A549 (cell line): ENCODE data around the gene CHIT1. TPM values are rescaled to one million over a fixed set of nuclear protein-coding genes. Genes with fewer than 3 reads are reported as not detected.
A peak's percentile ranks its signal among the peaks of the same experiment; 100 is the strongest.

Experiments used
- ATAC-seq, 2 experiments: fragments of 200-7000 bp in 1 of 2; fragments of >200 bp in 1 of 2; cut with Nextera tagmentation in 1 of 2; cut with Tn5 transposase in 1 of 2; 3 replicates each; pipeline versions ENCODE4 v1.8.0 to v1.9.1; 2018 to 2020; ENCODE audit warnings: mild to moderate bottlenecking in 1 of 2, moderate library complexity in 1 of 2
- CTCF ChIA-PET: fragments of 300-600 bp; sonication (Branson Sonifier 250); formaldehyde crosslinking; extraction: SDS; loops from one replicate; lab custom pipeline; 2021; ENCODE audit warnings: antibody characterized with exemption, inconsistent platforms; lab: Yijun Ruan, JAX
- POLR2A ChIA-PET: fragments of 350-600 bp; formaldehyde crosslinking; extraction: SDS; loops from one replicate; lab custom pipeline; 2021; ENCODE audit warnings: antibody characterized with exemption, inconsistent platforms; lab: Yijun Ruan, JAX
- DNase-seq, 2 experiments: peaks; one replicate each; pipeline versions ENCODE4 v3.0.0 to v3.0.0-alpha.2; 2011 to 2016; ENCODE audit warnings: low read depth in 1 of 2, low spot score in 1 of 2
- FAIRE-seq: peaks from 2 replicates; lab custom pipeline; 2011; peaks lifted over from hg19 to GRCh38; lab: Jason Lieb, UNC
- H3K27ac ChIP-seq, 2 experiments: fragments of >200 bp; sonication (Bioruptor Twin); formaldehyde crosslinking; 3 replicates each; pipeline ENCODE4 v1.5.1; 2016 to 2017
- H3K4me1 ChIP-seq: fragments of >200 bp; sonication (Bioruptor Twin); formaldehyde crosslinking; 3 replicates; pipeline ENCODE4 v1.6.1; 2016
- H3K4me2 ChIP-seq: fragments of >200 bp; sonication (Bioruptor Twin); formaldehyde crosslinking; 3 replicates; pipeline ENCODE4 v1.6.1; 2016
- H3K4me3 ChIP-seq: fragments of >200 bp; sonication (Bioruptor Twin); formaldehyde crosslinking; 3 replicates; pipeline ENCODE4 v1.5.1; 2016
- H3K9me3 ChIP-seq: fragments of >200 bp; sonication (Bioruptor Twin); formaldehyde crosslinking; 3 replicates; pipeline ENCODE4 v1.6.1; 2016
- BHLHE40 ChIP-seq: IDR thresholded peaks from 2 replicates; pipeline ENCODE4 v1.6.1; 2012; ENCODE audit warnings: low read depth, low read length, inconsistent platforms
- CHD4 ChIP-seq: fragments of 200-600 bp; sonication (generic); IDR thresholded peaks from 2 replicates; pipeline ENCODE4 v1.6.1; 2016; ENCODE audit warnings: antibody characterized with exemption, mild to moderate bottlenecking, borderline replicate concordance
- FOXS1 ChIP-seq: fragments of 250-450 bp; sonication (Bioruptor Pico); IDR thresholded peaks from 2 replicates; pipeline ENCODE4 v1.5.0; 2020; ENCODE audit warnings: mild to moderate bottlenecking, moderate library complexity
- HOXB13 ChIP-seq: fragments of 250-450 bp; sonication (Bioruptor Pico); IDR thresholded peaks from 2 replicates; pipeline ENCODE4 v1.5.0; 2020; ENCODE audit warnings: low read depth, mild to moderate bottlenecking, moderate library complexity
- HOXB5 ChIP-seq: fragments of 250-450 bp; sonication (Bioruptor Pico); IDR thresholded peaks from 2 replicates; pipeline ENCODE4 v1.5.0; 2020; ENCODE audit warnings: mild to moderate bottlenecking, moderate library complexity
- MAFK ChIP-seq: fragments of 450-650 bp; IDR thresholded peaks from 2 replicates; pipeline ENCODE4 v1.6.1; 2014; ENCODE audit not compliant: partially characterized antibody
- MAX ChIP-seq: IDR thresholded peaks from 2 replicates; pipeline ENCODE4 v1.6.1; 2012
- MAZ ChIP-seq: fragments of 150-350 bp; IDR thresholded peaks from 2 replicates; pipeline ENCODE4 v1.6.1; 2014; ENCODE audit warnings: antibody characterized with exemption, low read depth, low read length, borderline replicate concordance
- MYC ChIP-seq: IDR thresholded peaks from 2 replicates; pipeline ENCODE4 v1.6.1; 2012; ENCODE audit warnings: mild to moderate bottlenecking, inconsistent platforms, low read length, improper control_type of control experiment, borderline replicate concordance
- NFE2L2 ChIP-seq: fragments of 150-350 bp; conservative IDR thresholded peaks from 2 replicates; pipeline ENCODE4 v1.6.1; 2014; ENCODE audit warnings: low read length
- NPAS2 ChIP-seq: fragments of 250-450 bp; sonication (Bioruptor Pico); IDR thresholded peaks from 2 replicates; pipeline ENCODE4 v1.8.0; 2022; ENCODE audit warnings: mild to moderate bottlenecking, moderate library complexity, borderline replicate concordance
- PBX3 ChIP-seq: IDR thresholded peaks from 2 replicates; pipeline ENCODE4 v1.6.1; 2012
- POLR2A ChIP-seq: IDR thresholded peaks from 2 replicates; pipeline ENCODE4 v1.6.1; 2012; ENCODE audit warnings: mild to moderate bottlenecking, low read length
- RAD21 ChIP-seq, 2 experiments: fragments of >200 bp in 1 of 2; sonication (Bioruptor Twin) in 1 of 2; formaldehyde crosslinking in 1 of 2; IDR thresholded peaks in 1 of 2; conservative IDR thresholded peaks in 1 of 2; 2 replicates in 1 of 2; 3 replicates in 1 of 2; pipeline ENCODE4 v1.6.1; 2012 to 2018; ENCODE audit warnings: inconsistent platforms in 1 of 2
- RCOR1 ChIP-seq: fragments of 150-350 bp; IDR thresholded peaks from 2 replicates; pipeline ENCODE4 v1.6.1; 2014; ENCODE audit warnings: antibody characterized with exemption, low read length, low read depth
- SMC3 ChIP-seq: fragments of >200 bp; sonication (Bioruptor Twin); formaldehyde crosslinking; IDR thresholded peaks from 3 replicates; pipeline ENCODE4 v1.6.1; 2018; ENCODE audit warnings: inconsistent platforms
- TFCP2L1 ChIP-seq: fragments of 250-450 bp; sonication (Bioruptor Pico); IDR thresholded peaks from 2 replicates; pipeline ENCODE4 v1.5.0; 2021; ENCODE audit warnings: mild to moderate bottlenecking
- USF2 ChIP-seq: fragments of 450-650 bp; IDR thresholded peaks from 2 replicates; pipeline ENCODE4 v1.6.1; 2014; ENCODE audit warnings: antibody characterized with exemption
- ZSCAN20 ChIP-seq: fragments of 250-450 bp; sonication (Bioruptor Pico); IDR thresholded peaks from 2 replicates; pipeline ENCODE4 v1.8.0; 2022; ENCODE audit warnings: mild to moderate bottlenecking, moderate library complexity
- WGBS: methylation state at CpG from one replicate; pipeline ENCODE4 v1.1.6; 2017; ENCODE audit errors: missing lambda C conversion rate; 5-methylcytosine and 5-hydroxymethylcytosine counted together
- polyA plus RNA-seq, 4 experiments: library from polyadenylated mRNA; depleted of rRNA in 3 of 4; stranded (reverse); fragments of >200 nt; fragmentation: RNase III in 1 of 4; extraction: RNeasy Plus Mini Kit Qiagen cat#74134 plus additional on column Dnase treatment in 1 of 4; gene quantifications; 2 replicates in 3 of 4; 3 replicates in 1 of 4; pipeline ENCODE4 v1.2.3, GENCODE V29; 2011 to 2017
- TF ChIP-seq, protein P1 (sequence below): fragments of >200 bp; sonication (Bioruptor Twin); formaldehyde crosslinking; IDR thresholded peaks from 3 replicates; pipeline ENCODE4 v1.5.1; 2016
- TF ChIP-seq, protein P2 (sequence below): fragments of >200 bp; sonication (Bioruptor Twin); formaldehyde crosslinking; IDR thresholded peaks from 3 replicates; pipeline ENCODE4 v1.6.1; 2016
- TF ChIP-seq, protein P3 (sequence below): IDR thresholded peaks from 2 replicates; pipeline ENCODE4 v1.6.1; 2012; ENCODE audit warnings: low read depth, borderline replicate concordance
- TF ChIP-seq, protein P4 (sequence below): fragments of 250-450 bp; sonication (Bioruptor Pico); IDR thresholded peaks from 2 replicates; pipeline ENCODE4 v1.5.0; 2020; ENCODE audit warnings: low read depth, mild to moderate bottlenecking, moderate library complexity
- TF ChIP-seq, protein P5 (sequence below): fragments of 250-450 bp; sonication (Bioruptor Pico); IDR thresholded peaks from 2 replicates; pipeline ENCODE4 v1.5.0; 2021; ENCODE audit warnings: mild to moderate bottlenecking, moderate library complexity, borderline replicate concordance

The CHIT1 gene
- polyA plus RNA-seq, 2 of the 4 experiments (the other 2 are of a cell fraction) = not detected

DNA sequence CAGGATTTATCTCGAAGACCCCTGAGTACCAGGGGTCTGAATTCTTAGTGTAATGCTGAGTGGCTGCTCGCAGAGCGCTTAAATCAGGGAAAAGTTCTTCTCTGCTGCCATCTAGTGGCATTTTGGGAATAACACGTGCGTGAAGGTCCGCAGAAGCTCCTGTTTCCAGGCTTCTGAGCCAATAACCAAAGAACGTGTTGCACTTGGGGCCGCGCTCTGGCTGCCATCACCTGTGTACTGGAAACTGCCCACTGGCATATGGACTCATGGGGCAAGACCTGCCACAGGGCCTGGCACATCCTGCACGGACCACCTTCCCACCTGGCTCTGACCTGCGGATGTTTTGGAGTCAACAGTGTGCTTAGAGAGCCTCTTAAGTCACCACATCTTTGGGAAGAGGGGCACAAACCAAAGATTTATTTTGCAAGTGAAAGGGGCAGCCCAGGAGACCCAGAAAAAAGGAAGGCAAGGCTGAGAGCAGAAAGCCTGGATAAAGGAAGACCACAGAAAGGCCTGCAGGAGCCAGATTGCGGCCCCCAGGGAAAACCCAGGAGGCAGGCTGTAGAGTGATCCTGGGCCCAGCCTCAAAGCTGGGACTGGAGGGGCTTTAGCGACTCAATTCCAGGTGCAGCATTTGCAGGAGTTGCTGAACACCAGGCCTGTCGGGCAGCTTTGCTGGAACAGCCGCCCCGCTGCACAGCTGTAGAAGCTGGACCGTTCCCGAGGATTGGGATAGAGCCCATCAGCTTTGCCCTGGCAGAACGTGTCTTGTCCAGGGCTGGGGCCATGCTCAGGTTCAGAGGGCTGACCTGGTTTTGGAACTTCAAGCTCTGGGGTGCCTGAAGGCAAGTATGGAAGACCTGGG, 13.0 kb downstream of the CHIT1 start:
- ATAC-seq (peak; percentile 75 to 92), DNase-seq (peak; percentile 60 to 65), FAIRE-seq (no peak)
- no peak overlapping the region for H3K27ac ChIP-seq
- 20% methylated on average over 19 of the region's 19 CpGs for WGBS
- H3K4me1 ChIP-seq = no peaks in the 10 kb centered on the region
- CTCF ChIA-PET = interaction anchor here (0.6 to 14.7 kb wide), 57 partner anchors 10 to 570 kb away, joined by 3 to 452 read pairs (median 7); partner anchors contain the start of genes ADORA1, CHIT1, MYBPH and MYOG
- no peak for TF ChIP-seq BHLHE40
- no peak for TF ChIP-seq FOXS1 (CRISPR knock-in tag)
- peak; percentile 66 for TF ChIP-seq MYC
- no peak for TF ChIP-seq HOXB5 (CRISPR knock-in tag)
- no peak for TF ChIP-seq MAZ
- peak; percentile 84 to 92 for TF ChIP-seq RAD21 (conservative IDR thresholded peaks at IDR 0.05 in 1 of 2, IDR thresholded peaks at IDR 0.05 in 1 of 2)
- TF ChIP-seq MAX = peak; percentile 77
- TF ChIP-seq, protein P1, sequence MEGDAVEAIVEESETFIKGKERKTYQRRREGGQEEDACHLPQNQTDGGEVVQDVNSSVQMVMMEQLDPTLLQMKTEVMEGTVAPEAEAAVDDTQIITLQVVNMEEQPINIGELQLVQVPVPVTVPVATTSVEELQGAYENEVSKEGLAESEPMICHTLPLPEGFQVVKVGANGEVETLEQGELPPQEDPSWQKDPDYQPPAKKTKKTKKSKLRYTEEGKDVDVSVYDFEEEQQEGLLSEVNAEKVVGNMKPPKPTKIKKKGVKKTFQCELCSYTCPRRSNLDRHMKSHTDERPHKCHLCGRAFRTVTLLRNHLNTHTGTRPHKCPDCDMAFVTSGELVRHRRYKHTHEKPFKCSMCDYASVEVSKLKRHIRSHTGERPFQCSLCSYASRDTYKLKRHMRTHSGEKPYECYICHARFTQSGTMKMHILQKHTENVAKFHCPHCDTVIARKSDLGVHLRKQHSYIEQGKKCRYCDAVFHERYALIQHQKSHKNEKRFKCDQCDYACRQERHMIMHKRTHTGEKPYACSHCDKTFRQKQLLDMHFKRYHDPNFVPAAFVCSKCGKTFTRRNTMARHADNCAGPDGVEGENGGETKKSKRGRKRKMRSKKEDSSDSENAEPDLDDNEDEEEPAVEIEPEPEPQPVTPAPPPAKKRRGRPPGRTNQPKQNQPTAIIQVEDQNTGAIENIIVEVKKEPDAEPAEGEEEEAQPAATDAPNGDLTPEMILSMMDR = peak; percentile 90
- peak; percentile 91 for TF ChIP-seq SMC3
- H3K9me3 ChIP-seq = no peaks in the 10 kb centered on the region
- POLR2A ChIA-PET = interaction anchor here (1.0 to 1.6 kb wide), 2 partner anchors 99 to 177 kb away, joined by 4 read pairs; no protein-coding TSS in a partner anchor
- no peak overlapping the region for H3K4me2 ChIP-seq
- no peak overlapping the region for H3K4me3 ChIP-seq

- no peak overlapping the region for H3K27ac ChIP-seq
- ATAC-seq = peak; percentile 3 to 6; a peak in 1 of 6 replicates
- H3K9me3 ChIP-seq = no peaks in the 10 kb centered on the region
- WGBS = 59% methylated on average over 9 of the region's 9 CpGs
- CTCF ChIA-PET = interaction anchor here (0.6 to 14.7 kb wide), 45 partner anchors 10 to 569 kb away, joined by 3 to 452 read pairs (median 9); partner anchors contain the start of genes ADORA1, CHIT1, MYBPH and MYOG
- H3K4me3 ChIP-seq = no peak overlapping the region
- POLR2A ChIA-PET = interaction anchor here (1.0 to 1.6 kb wide), 2 partner anchors 98 to 176 kb away, joined by 4 read pairs; no protein-coding TSS in a partner anchor
- TF ChIP-seq MAFK = no peak
- TF ChIP-seq POLR2A = no peak
- TF ChIP-seq HOXB13 (CRISPR knock-in tag) = no peak
- TF ChIP-seq CHD4 = no peak
- no peak for TF ChIP-seq TFCP2L1 (CRISPR knock-in tag)
- no peak for TF ChIP-seq NPAS2
- no peak for TF ChIP-seq ZSCAN20 (CRISPR knock-in tag)
- no peak for TF ChIP-seq PBX3
- no peak for TF ChIP-seq NFE2L2
- TF ChIP-seq, protein P2, sequence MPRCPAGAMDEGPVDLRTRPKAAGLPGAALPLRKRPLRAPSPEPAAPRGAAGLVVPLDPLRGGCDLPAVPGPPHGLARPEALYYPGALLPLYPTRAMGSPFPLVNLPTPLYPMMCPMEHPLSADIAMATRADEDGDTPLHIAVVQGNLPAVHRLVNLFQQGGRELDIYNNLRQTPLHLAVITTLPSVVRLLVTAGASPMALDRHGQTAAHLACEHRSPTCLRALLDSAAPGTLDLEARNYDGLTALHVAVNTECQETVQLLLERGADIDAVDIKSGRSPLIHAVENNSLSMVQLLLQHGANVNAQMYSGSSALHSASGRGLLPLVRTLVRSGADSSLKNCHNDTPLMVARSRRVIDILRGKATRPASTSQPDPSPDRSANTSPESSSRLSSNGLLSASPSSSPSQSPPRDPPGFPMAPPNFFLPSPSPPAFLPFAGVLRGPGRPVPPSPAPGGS = no peak
- no peak for TF ChIP-seq RCOR1
- TF ChIP-seq, protein P3, sequence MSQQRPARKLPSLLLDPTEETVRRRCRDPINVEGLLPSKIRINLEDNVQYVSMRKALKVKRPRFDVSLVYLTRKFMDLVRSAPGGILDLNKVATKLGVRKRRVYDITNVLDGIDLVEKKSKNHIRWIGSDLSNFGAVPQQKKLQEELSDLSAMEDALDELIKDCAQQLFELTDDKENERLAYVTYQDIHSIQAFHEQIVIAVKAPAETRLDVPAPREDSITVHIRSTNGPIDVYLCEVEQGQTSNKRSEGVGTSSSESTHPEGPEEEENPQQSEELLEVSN = no peak
- TF ChIP-seq, protein P4, sequence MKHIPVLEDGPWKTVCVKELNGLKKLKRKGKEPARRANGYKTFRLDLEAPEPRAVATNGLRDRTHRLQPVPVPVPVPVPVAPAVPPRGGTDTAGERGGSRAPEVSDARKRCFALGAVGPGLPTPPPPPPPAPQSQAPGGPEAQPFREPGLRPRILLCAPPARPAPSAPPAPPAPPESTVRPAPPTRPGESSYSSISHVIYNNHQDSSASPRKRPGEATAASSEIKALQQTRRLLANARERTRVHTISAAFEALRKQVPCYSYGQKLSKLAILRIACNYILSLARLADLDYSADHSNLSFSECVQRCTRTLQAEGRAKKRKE = no peak
- no peak for TF ChIP-seq USF2
- TF ChIP-seq, protein P5, sequence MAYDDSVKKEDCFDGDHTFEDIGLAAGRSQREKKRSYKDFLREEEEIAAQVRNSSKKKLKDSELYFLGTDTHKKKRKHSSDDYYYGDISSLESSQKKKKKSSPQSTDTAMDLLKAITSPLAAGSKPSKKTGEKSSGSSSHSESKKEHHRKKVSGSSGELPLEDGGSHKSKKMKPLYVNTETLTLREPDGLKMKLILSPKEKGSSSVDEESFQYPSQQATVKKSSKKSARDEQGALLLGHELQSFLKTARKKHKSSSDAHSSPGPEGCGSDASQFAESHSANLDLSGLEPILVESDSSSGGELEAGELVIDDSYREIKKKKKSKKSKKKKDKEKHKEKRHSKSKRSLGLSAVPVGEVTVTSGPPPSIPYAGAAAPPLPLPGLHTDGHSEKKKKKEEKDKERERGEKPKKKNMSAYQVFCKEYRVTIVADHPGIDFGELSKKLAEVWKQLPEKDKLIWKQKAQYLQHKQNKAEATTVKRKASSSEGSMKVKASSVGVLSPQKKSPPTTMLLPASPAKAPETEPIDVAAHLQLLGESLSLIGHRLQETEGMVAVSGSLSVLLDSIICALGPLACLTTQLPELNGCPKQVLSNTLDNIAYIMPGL = no peak
- TF ChIP-seq MYC = no peak
- no peak for DNase-seq
- no peaks in the 10 kb centered on the region for H3K4me1 ChIP-seq
- FAIRE-seq = no peak
- no peak overlapping the region for H3K4me2 ChIP-seq
Measured at GRCh38 chr1:203215573-203215972, 13.9 kb downstream of the CHIT1 start.
